GM23248 (cell line): ENCODE measurements around the gene CFAP100.

Source experiments
- EZH2 ChIP-seq: fragments of 200-600 bp; sonication (generic); IDR thresholded peaks from 2 replicates; pipeline ENCODE4 v1.6.1; 2018; ENCODE audit warnings: antibody characterized with exemption, mild to moderate bottlenecking; ENCODE audit not compliant: insufficient read depth, poor library complexity, severe bottlenecking
- EZH2phosphoT487 ChIP-seq: fragments of 200-600 bp; sonication (generic); IDR thresholded peaks from 2 replicates; pipeline ENCODE4 v1.6.1; 2018; ENCODE audit warnings: antibody characterized with exemption, moderate library complexity, mild to moderate bottlenecking, low read depth; ENCODE audit not compliant: insufficient read depth

GRCh38 chr3:126372413-126373145 is 22.1 kb upstream of the CFAP100 start:
- TF ChIP-seq EZH2 = no peak
- TF ChIP-seq EZH2phosphoT487 = no peak
